H9 (cell line): ENCODE results near the gene CD72. TPM values are rescaled to one million over a fixed set of nuclear protein-coding genes. Genes with fewer than 3 reads are reported as not detected.
"Not testable (repeated sequence)": the region's sequence is repeated elsewhere in the genome, so short reads cannot be mapped to it uniquely, and the experiment has no call there.

Experiments
- DNase-seq: peaks from one replicate; pipeline ENCODE4 v3.0.0-alpha.2; 2017
- H2AFZ ChIP-seq: one replicate; pipeline ENCODE4 v1.6.1; 2013; ENCODE audit warnings: mild to moderate bottlenecking, low read length, control low read depth, moderate library complexity
- H2AK5ac ChIP-seq: 2 replicates; pipeline ENCODE4 v1.6.1; 2013; ENCODE audit warnings: low read length, control low read depth, mixed read lengths; ENCODE audit not compliant: insufficient read length
- H2BK120ac ChIP-seq: one replicate; pipeline ENCODE4 v1.6.1; 2013; ENCODE audit warnings: low read depth, mild to moderate bottlenecking, low read length, control low read depth, inconsistent platforms; ENCODE audit not compliant: poor library complexity, severe bottlenecking
- H2BK12ac ChIP-seq: 2 replicates; pipeline ENCODE4 v1.6.1; 2013; ENCODE audit warnings: low read length, control low read depth, mixed read lengths, low read depth; ENCODE audit not compliant: insufficient read length
- H2BK15ac ChIP-seq: 2 replicates; pipeline ENCODE4 v1.6.1; 2013; ENCODE audit warnings: low read depth, low read length, control low read depth
- H2BK20ac ChIP-seq: one replicate; pipeline ENCODE4 v1.6.1; 2013; ENCODE audit warnings: low read depth, mild to moderate bottlenecking, low read length, control low read depth, inconsistent platforms; ENCODE audit not compliant: poor library complexity, severe bottlenecking
- H2BK5ac ChIP-seq: 2 replicates; pipeline ENCODE4 v1.6.1; 2013; ENCODE audit warnings: low read length, control low read depth, mixed read lengths; ENCODE audit not compliant: insufficient read length
- H3K14ac ChIP-seq: 2 replicates; pipeline ENCODE4 v1.6.1; 2013; ENCODE audit warnings: low read length, control low read depth; ENCODE audit not compliant: insufficient read depth
- H3K18ac ChIP-seq: 2 replicates; pipeline ENCODE4 v1.6.1; 2013; ENCODE audit warnings: low read depth, mild to moderate bottlenecking, mixed read lengths, low read length, control low read depth; ENCODE audit not compliant: insufficient read length
- H3K23ac ChIP-seq: 2 replicates; pipeline ENCODE4 v1.6.1; 2013; ENCODE audit warnings: low read length, control low read depth, mixed read lengths, low read depth; ENCODE audit not compliant: insufficient read length
- H3K23me2 ChIP-seq: 2 replicates; pipeline ENCODE4 v1.6.1; 2013; ENCODE audit warnings: low read depth, mild to moderate bottlenecking, mixed read lengths, low read length, control low read depth; ENCODE audit not compliant: insufficient read length, poor library complexity, severe bottlenecking
- H3K27ac ChIP-seq: 2 replicates; pipeline ENCODE4 v1.5.1; 2013; ENCODE audit warnings: low read length, control low read depth, mixed read lengths, low read depth; ENCODE audit not compliant: insufficient read length
- H3K27me3 ChIP-seq: 2 replicates; pipeline ENCODE4 v1.6.1; 2013; ENCODE audit warnings: low read length, control low read depth, inconsistent platforms; ENCODE audit not compliant: insufficient read depth
- H3K4ac ChIP-seq: 2 replicates; pipeline ENCODE4 v1.6.1; 2013; ENCODE audit warnings: low read depth, mild to moderate bottlenecking, control low read depth, inconsistent platforms, low read length, moderate library complexity
- H3K4me1 ChIP-seq: 2 replicates; pipeline ENCODE4 v1.6.1; 2013; ENCODE audit warnings: low read length, control low read depth, inconsistent platforms; ENCODE audit not compliant: insufficient read depth
- H3K4me2 ChIP-seq: 2 replicates; pipeline ENCODE4 v1.6.1; 2013; ENCODE audit warnings: low read length, control low read depth, mixed read lengths; ENCODE audit not compliant: insufficient read length, insufficient read depth
- H3K56ac ChIP-seq: 2 replicates; pipeline ENCODE4 v1.6.1; 2013; ENCODE audit warnings: low read depth, mild to moderate bottlenecking, mixed read lengths, low read length, control low read depth; ENCODE audit not compliant: insufficient read length
- H3K79me1 ChIP-seq: 2 replicates; pipeline ENCODE4 v1.6.1; 2013; ENCODE audit warnings: low read depth, mild to moderate bottlenecking, moderate library complexity, low read length, control low read depth, inconsistent platforms; ENCODE audit not compliant: insufficient read depth, poor library complexity, severe bottlenecking
- H3K79me2 ChIP-seq: 2 replicates; pipeline ENCODE4 v1.6.1; 2013; ENCODE audit warnings: low read length, control low read depth, inconsistent platforms; ENCODE audit not compliant: insufficient read depth
- H3K9ac ChIP-seq: 2 replicates; pipeline ENCODE4 v1.6.1; 2013; ENCODE audit warnings: low read length, control low read depth, mixed read lengths; ENCODE audit not compliant: insufficient read length; ENCODE audit errors: extremely low read depth
- H3K9me3 ChIP-seq: one replicate; pipeline ENCODE4 v1.6.1; 2013; ENCODE audit warnings: low read depth, low read length, inconsistent platforms; ENCODE audit not compliant: control insufficient read depth
- H3T11ph ChIP-seq: one replicate; pipeline ENCODE4 v1.6.1; 2013; ENCODE audit warnings: mild to moderate bottlenecking, low read length, control low read depth, inconsistent platforms
- H4K20me1 ChIP-seq: one replicate; pipeline ENCODE4 v1.6.1; 2013; ENCODE audit not compliant: control insufficient read depth, insufficient read length, insufficient read depth
- H4K5ac ChIP-seq: 2 replicates; pipeline ENCODE4 v1.6.1; 2013; ENCODE audit warnings: low read depth, mild to moderate bottlenecking, mixed read lengths, low read length, control low read depth; ENCODE audit not compliant: insufficient read length
- H4K8ac ChIP-seq: replicated peaks from 2 replicates; pipeline ENCODE4 v1.6.1; 2013; ENCODE audit warnings: low read length, control low read depth, mixed read lengths, low read depth; ENCODE audit not compliant: insufficient read length
- H4K91ac ChIP-seq: 2 replicates; pipeline ENCODE4 v1.6.1; 2013; ENCODE audit warnings: low read depth, mild to moderate bottlenecking, moderate library complexity, mixed read lengths, low read length, control low read depth; ENCODE audit not compliant: insufficient read length
- H3K27ac Mint-ChIP-seq, 3 experiments: 2 replicates in 2 of 3; 3 replicates in 1 of 3; pipeline ENCODE4 v1.8.0; 2020 to 2021; ENCODE audit warnings: mixed read lengths in 3 of 3, mild to moderate bottlenecking in 1 of 3, moderate library complexity in 1 of 3
- H3K27me3 Mint-ChIP-seq: 2 replicates; pipeline ENCODE4 v1.8.0; 2021; ENCODE audit warnings: low read depth, mild to moderate bottlenecking, moderate library complexity, mixed read lengths
- H3K36me3 Mint-ChIP-seq, 3 experiments: 2 replicates in 2 of 3; 3 replicates in 1 of 3; pipeline ENCODE4 v1.8.0; 2020 to 2021; ENCODE audit warnings: low read depth in 3 of 3, mixed read lengths in 3 of 3; ENCODE audit not compliant: insufficient read depth in 1 of 3
- H3K4me1 Mint-ChIP-seq, 2 experiments: 2 replicates each; pipeline ENCODE4 v1.8.0; 2020; ENCODE audit warnings: mixed read lengths in 2 of 2
- H3K4me3 Mint-ChIP-seq, 2 experiments: 2 replicates in 1 of 2; 3 replicates in 1 of 2; pipeline ENCODE4 v1.8.0; 2020 to 2021; ENCODE audit warnings: mild to moderate bottlenecking in 2 of 2, mixed read lengths in 2 of 2, moderate library complexity in 1 of 2
- H3K9me3 Mint-ChIP-seq, 2 experiments: 2 replicates in 1 of 2; 3 replicates in 1 of 2; pipeline ENCODE4 v1.8.0; 2020; ENCODE audit warnings: mild to moderate bottlenecking in 2 of 2, mixed read lengths in 2 of 2, moderate library complexity in 1 of 2
- WGBS: extraction: QIAGEN DNeasy Blood & Tissue Kit; methylation state at CpG from one replicate; pipeline ENCODE4 v1.1.7; 2013; ENCODE audit warnings: missing lambda C conversion rate, low lambda C conversion rate, mixed read lengths; ENCODE audit not compliant: insufficient read length; ENCODE audit errors: extremely low coverage; 5-methylcytosine and 5-hydroxymethylcytosine counted together
- total RNA-seq: library from RNA; stranded (reverse); gene quantifications from 2 replicates; pipeline ENCODE4 v1.2.1, GENCODE V29; 2021

The CD72 gene
- total RNA-seq, 1 experiment from 2014 or later, result 3.9 TPM

- not testable (repeated sequence) for H3K27ac Mint-ChIP-seq, H2BK15ac ChIP-seq, H3K23ac ChIP-seq, H3K18ac ChIP-seq, H3K79me2 ChIP-seq, H3K27ac ChIP-seq, H3T11ph ChIP-seq, H3K14ac ChIP-seq, H3K27me3 ChIP-seq, H2AFZ ChIP-seq, H2BK12ac ChIP-seq, H3K4me2 ChIP-seq, H3K9me3 ChIP-seq, H3K4me3 Mint-ChIP-seq, H2BK20ac ChIP-seq, H4K91ac ChIP-seq, H3K9ac ChIP-seq, H4K20me1 ChIP-seq, H4K5ac ChIP-seq, DNase-seq, H3K56ac ChIP-seq, H4K8ac ChIP-seq, H3K4me1 Mint-ChIP-seq, H2AK5ac ChIP-seq, H3K27me3 Mint-ChIP-seq, H3K23me2 ChIP-seq, H2BK5ac ChIP-seq, H3K4me1 ChIP-seq, H2BK120ac ChIP-seq, H3K79me1 ChIP-seq, H3K4ac ChIP-seq
- H3K9me3 Mint-ChIP-seq, result peaks cover 4 to 16% of the 10 kb centered on the region in 2 experiments; a peak in 4 of 5 replicates
- no CpG with 5 or more reads among the region's 8 CpGs for WGBS
- H3K36me3 Mint-ChIP-seq, result peaks cover 9 to 16% (median 12%) of the 10 kb centered on the region in 3 experiments
Observed at GRCh38 chr9:35638751-35639150, 20.5 kb upstream of the CD72 start.

GRCh38 chr9:35637427-35637955, 19.3 kb upstream of the CD72 start:
- H3K18ac ChIP-seq, H3K79me2 ChIP-seq, H4K5ac ChIP-seq, DNase-seq, H2BK12ac ChIP-seq, H4K8ac ChIP-seq, H3K27ac ChIP-seq, H3T11ph ChIP-seq, H3K27me3 ChIP-seq, H3K4me1 Mint-ChIP-seq, H2BK20ac ChIP-seq, H2BK15ac ChIP-seq, H2BK120ac ChIP-seq, H3K56ac ChIP-seq, H3K27ac Mint-ChIP-seq, H3K9me3 ChIP-seq, H2AK5ac ChIP-seq, H3K14ac ChIP-seq, H3K4me3 Mint-ChIP-seq, H3K4me2 ChIP-seq, H3K27me3 Mint-ChIP-seq, H3K4me1 ChIP-seq, H3K4ac ChIP-seq, H3K23ac ChIP-seq, H4K91ac ChIP-seq, H3K9ac ChIP-seq, H3K79me1 ChIP-seq, H4K20me1 ChIP-seq, H3K23me2 ChIP-seq, H2BK5ac ChIP-seq, H2AFZ ChIP-seq: not testable (repeated sequence)
- no CpG with 5 or more reads among the region's 9 CpGs for WGBS
- Mint-ChIP-seq H3K36me3 (peaks cover 9 to 16% (median 12%) of the 10 kb centered on the region in 3 experiments), H3K9me3 (peaks cover 4 to 16% of the 10 kb centered on the region in 2 experiments; a peak in 4 of 5 replicates)
